Breast epithelium (tissue), 3 donors: ENCODE measurements around the gene DNASE1L1.

Source experiments
- CTCF ChIP-seq, 3 donors: fragments of 450-650 bp; IDR thresholded peaks; one replicate each; pipeline ENCODE4 v1.5.1; 2016 to 2017; ENCODE audit warnings: antibody characterized with exemption in 3 of 3, mild to moderate bottlenecking in 3 of 3, moderate library complexity in 3 of 3
- POLR2A ChIP-seq: fragments of 450-650 bp; IDR thresholded peaks from one replicate; pipeline ENCODE4 v1.6.1; 2016; ENCODE audit warnings: antibody characterized with exemption, mild to moderate bottlenecking, moderate library complexity
- POLR2AphosphoS5 ChIP-seq, 3 donors: sonication (generic); formaldehyde crosslinking; IDR thresholded peaks; one replicate each; pipeline ENCODE4 v1.6.1; 2017; ENCODE audit warnings: antibody characterized with exemption in 3 of 3

GRCh38 chrX:154384284-154384892, 24.7 kb downstream of the DNASE1L1 start:
- TF ChIP-seq POLR2AphosphoS5 (IDR thresholded peaks at IDR 0.05) (no peak), CTCF (IDR thresholded peaks at IDR 0.05) (no peak), POLR2A (no peak)
